ENCODE data around the gene RAPGEF4.

RAPGEF4 gene

DNA sequence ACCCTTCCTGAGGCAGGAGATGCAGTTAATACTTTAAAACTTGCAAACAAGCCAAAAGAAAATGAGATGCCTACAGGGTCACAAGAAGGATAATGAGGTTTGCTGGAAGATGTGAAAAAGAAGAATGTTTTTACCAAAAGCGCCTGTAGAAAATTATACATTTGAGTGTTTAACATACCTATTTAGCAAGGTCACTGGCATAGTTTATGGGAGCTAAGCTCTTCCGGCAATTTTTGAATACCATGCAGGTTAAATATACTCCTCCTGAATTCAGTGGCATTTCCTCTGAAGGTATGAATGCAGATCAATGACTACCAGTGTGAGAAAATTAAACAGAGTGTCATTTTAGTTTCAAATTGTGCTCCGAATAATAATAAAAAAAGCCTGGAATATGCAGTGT lies 318.8 kb downstream of the RAPGEF4 start (continued):
- TF ChIP-seq ZNF561 (tag by site-specific recombination; IDR thresholded peaks at IDR 0.05; ENCODE audit: borderline replicate concordance) = no peak
- TF ChIP-seq ZFP37 (tag by site-specific recombination; IDR thresholded peaks at IDR 0.05) = no peak
- TF ChIP-seq, protein P1, sequence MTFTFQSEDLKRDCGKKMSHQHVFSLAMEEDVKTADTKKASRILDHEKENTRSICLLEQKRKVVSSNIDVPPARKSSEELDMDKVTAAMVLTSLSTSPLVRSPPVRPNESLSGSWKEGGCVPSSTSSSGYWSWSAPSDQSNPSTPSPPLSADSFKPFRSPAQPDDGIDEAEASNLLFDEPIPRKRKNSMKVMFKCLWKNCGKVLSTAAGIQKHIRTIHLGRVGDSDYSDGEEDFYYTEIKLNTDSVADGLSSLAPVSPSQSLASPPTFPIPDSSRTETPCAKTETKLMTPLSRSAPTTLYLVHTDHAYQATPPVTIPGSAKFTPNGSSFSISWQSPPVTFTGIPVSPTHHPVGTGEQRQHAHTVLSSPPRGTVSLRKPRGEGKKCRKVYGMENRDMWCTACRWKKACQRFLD (tag by site-specific recombination; IDR thresholded peaks at IDR 0.05) = no peak
- no peak for TF ChIP-seq ZNF76 (tag by site-specific recombination; IDR thresholded peaks at IDR 0.05; ENCODE audit: borderline replicate concordance, low read depth)

DNA sequence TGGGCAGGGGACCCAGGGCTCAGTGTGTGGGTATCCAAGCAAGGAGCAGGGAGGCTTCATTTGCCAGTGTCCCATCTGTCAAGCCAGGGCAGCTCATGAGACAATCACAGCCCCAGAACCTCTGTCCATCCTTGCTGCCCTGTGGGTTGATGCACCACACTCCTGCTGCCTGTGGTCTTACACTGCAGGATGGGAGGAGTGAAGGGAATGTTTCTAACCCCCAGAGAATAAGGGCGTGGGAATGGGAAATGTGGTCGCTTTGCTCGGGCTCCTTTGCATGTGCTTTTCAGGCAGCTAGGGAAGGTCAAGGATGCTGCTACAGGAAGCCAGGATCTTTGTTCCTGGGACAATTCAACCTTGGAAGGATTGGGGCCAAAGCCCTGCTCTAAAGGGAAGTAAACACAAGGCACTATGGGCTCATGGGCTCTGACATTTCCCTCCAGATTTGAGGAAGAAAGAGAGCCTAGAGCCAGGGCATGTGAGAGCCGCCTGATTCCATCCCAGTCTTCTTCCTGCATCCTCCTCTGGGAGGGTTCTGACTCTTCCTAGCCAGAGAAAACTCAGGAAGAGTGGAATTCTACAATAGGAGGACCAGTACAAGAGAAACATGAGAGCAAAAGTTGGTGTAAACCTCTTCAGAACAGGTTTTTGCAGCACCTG lies 321.2 kb downstream of the RAPGEF4 start:
- no peaks in the 10 kb centered on the region for H3K9me3 ChIP-seq (ENCODE audit: control insufficient read depth, insufficient read depth, low read depth, low read length)
- H3K27ac ChIP-seq (ENCODE audit: extremely low read depth, low read depth, low read length) = no peak overlapping the region
- H3K4me1 ChIP-seq (ENCODE audit: control insufficient read depth, insufficient read depth, low read length) = no peaks in the 10 kb centered on the region
- H3K36me3 ChIP-seq (ENCODE audit: control insufficient read depth in 2 of 2, insufficient read depth in 1 of 2, low read length in 2 of 2) = no peaks in the 10 kb centered on the region
- POLR2A ChIA-PET = no interaction called here
- no peak overlapping the region for H3K4me3 ChIP-seq (ENCODE audit: low read depth, low read length)
- CTCF ChIA-PET = interaction anchor here (1.0 to 6.7 kb wide), 4 partner anchors 9 to 154 kb away, joined by 3 to 32 read pairs (median 4); no protein-coding TSS in a partner anchor
- no peak for TF ChIP-seq YY1 (tag by site-specific recombination; IDR thresholded peaks at IDR 0.05)
- TF ChIP-seq, protein P2, sequence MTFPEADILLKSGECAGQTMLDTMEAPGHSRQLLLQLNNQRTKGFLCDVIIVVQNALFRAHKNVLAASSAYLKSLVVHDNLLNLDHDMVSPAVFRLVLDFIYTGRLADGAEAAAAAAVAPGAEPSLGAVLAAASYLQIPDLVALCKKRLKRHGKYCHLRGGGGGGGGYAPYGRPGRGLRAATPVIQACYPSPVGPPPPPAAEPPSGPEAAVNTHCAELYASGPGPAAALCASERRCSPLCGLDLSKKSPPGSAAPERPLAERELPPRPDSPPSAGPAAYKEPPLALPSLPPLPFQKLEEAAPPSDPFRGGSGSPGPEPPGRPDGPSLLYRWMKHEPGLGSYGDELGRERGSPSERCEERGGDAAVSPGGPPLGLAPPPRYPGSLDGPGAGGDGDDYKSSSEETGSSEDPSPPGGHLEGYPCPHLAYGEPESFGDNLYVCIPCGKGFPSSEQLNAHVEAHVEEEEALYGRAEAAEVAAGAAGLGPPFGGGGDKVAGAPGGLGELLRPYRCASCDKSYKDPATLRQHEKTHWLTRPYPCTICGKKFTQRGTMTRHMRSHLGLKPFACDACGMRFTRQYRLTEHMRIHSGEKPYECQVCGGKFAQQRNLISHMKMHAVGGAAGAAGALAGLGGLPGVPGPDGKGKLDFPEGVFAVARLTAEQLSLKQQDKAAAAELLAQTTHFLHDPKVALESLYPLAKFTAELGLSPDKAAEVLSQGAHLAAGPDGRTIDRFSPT (tag by site-specific recombination; IDR thresholded peaks at IDR 0.05) = no peak
- TF ChIP-seq ZNF747 (tag by site-specific recombination; IDR thresholded peaks at IDR 0.05) = no peak
- no peak for TF ChIP-seq SETDB1 (IDR thresholded peaks at IDR 0.05; ENCODE audit: insufficient read length, low read length)
- no peak for TF ChIP-seq ZNF426 (tag by site-specific recombination; IDR thresholded peaks at IDR 0.05)
- no peak for TF ChIP-seq ZNF23 (tag by site-specific recombination; IDR thresholded peaks at IDR 0.05; ENCODE audit: borderline replicate concordance)
- TF ChIP-seq ZNF626 (tag by site-specific recombination; IDR thresholded peaks at IDR 0.05) = no peak
- TF ChIP-seq ZSCAN16 (tag by site-specific recombination; IDR thresholded peaks at IDR 0.05) = no peak
- TF ChIP-seq, protein P3, sequence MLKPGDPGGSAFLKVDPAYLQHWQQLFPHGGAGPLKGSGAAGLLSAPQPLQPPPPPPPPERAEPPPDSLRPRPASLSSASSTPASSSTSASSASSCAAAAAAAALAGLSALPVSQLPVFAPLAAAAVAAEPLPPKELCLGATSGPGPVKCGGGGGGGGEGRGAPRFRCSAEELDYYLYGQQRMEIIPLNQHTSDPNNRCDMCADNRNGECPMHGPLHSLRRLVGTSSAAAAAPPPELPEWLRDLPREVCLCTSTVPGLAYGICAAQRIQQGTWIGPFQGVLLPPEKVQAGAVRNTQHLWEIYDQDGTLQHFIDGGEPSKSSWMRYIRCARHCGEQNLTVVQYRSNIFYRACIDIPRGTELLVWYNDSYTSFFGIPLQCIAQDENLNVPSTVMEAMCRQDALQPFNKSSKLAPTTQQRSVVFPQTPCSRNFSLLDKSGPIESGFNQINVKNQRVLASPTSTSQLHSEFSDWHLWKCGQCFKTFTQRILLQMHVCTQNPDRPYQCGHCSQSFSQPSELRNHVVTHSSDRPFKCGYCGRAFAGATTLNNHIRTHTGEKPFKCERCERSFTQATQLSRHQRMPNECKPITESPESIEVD (tag by site-specific recombination; IDR thresholded peaks at IDR 0.05) = no peak
- TF ChIP-seq GLI2 (tag by site-specific recombination; IDR thresholded peaks at IDR 0.05; ENCODE audit: borderline replicate concordance, low read depth) = no peak

DNA sequence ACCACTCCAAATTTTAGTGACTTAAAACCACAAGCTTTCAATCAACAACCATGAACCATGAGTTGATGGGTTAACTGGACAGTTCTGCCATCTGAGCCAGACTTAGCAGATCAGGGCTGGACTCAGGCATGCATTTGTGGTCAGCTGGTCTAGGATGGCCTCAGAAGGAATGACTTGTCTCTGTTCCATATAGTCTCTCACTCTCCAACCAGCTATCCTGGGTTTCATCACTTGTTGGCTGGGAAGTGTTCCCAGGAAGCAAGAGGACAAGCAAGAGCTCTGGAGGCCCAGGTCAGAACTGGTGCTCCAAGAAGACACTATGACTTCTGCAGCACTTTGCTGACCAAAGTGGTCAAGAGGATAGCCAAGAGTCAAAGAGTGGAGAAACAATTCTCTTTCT lies 322.5 kb downstream of the RAPGEF4 start:
- ChIA-PET CTCF (interaction anchor here (0.6 to 6.7 kb wide), 3 partner anchors 10 to 30 kb away, joined by 3 to 32 read pairs (median 4); no protein-coding TSS in a partner anchor), POLR2A (no interaction called here)
- Histone ChIP-seq H3K4me3 (ENCODE audit: low read depth, low read length) (no peak overlapping the region), H3K27ac (ENCODE audit: extremely low read depth, low read depth, low read length) (no peak overlapping the region), H3K9me3 (ENCODE audit: control insufficient read depth, insufficient read depth, low read depth, low read length) (no peaks in the 10 kb centered on the region), H3K36me3 (ENCODE audit: control insufficient read depth in 2 of 2, insufficient read depth in 1 of 2, low read length in 2 of 2) (no peaks in the 10 kb centered on the region), H3K4me1 (ENCODE audit: control insufficient read depth, insufficient read depth, low read length) (no peaks in the 10 kb centered on the region)
- TF ChIP-seq ZNF146 (tag by site-specific recombination; IDR thresholded peaks at IDR 0.05) (no peak), ZNF621 (tag by site-specific recombination; IDR thresholded peaks at IDR 0.05) (no peak)
- TF ChIP-seq, protein P4, sequence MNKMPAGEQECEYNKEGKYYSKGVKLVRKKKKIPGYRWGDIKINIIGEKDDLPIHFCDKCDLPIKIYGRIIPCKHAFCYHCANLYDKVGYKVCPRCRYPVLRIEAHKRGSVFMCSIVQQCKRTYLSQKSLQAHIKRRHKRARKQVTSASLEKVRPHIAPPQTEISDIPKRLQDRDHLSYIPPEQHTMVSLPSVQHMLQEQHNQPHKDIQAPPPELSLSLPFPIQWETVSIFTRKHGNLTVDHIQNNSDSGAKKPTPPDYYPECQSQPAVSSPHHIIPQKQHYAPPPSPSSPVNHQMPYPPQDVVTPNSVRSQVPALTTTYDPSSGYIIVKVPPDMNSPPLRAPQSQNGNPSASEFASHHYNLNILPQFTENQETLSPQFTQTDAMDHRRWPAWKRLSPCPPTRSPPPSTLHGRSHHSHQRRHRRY (tag by site-specific recombination; IDR thresholded peaks at IDR 0.05) = no peak
